Hepatocyte (in vitro differentiated cells): ENCODE results near the gene WDR33. TPM values are rescaled to one million over a fixed set of nuclear protein-coding genes. Genes with fewer than 3 reads are reported as not detected.
A peak's percentile ranks its signal among the peaks of the same experiment; 100 is the strongest.

Experiments
- DNase-seq: peaks from one replicate; pipeline ENCODE4 v3.0.0-alpha.2; 2016; ENCODE audit warnings: low spot score
- H2AFZ ChIP-seq: fragments of 200-600 bp; sonication (generic); 2 replicates; pipeline ENCODE4 v1.6.0; 2016; ENCODE audit warnings: antibody characterized with exemption, mild to moderate bottlenecking
- H3K27ac ChIP-seq: fragments of 200-600 bp; sonication (generic); 2 replicates; pipeline ENCODE4 v1.5.1; 2016; ENCODE audit warnings: mild to moderate bottlenecking
- H3K27me3 ChIP-seq: fragments of 200-600 bp; sonication (generic); 2 replicates; pipeline ENCODE4 v1.6.1; 2016
- H3K36me3 ChIP-seq: fragments of 200-600 bp; sonication (generic); replicated peaks from 2 replicates; pipeline ENCODE4 v1.5.1; 2016; ENCODE audit warnings: low read depth; ENCODE audit not compliant: insufficient read depth
- H3K4me1 ChIP-seq: fragments of 200-600 bp; sonication (generic); 2 replicates; pipeline ENCODE4 v1.5.1; 2016; ENCODE audit warnings: mild to moderate bottlenecking, moderate library complexity; ENCODE audit not compliant: insufficient read depth
- H3K4me2 ChIP-seq: fragments of 200-600 bp; sonication (generic); 2 replicates; pipeline ENCODE4 v1.6.0; 2016
- H3K4me3 ChIP-seq: fragments of 200-600 bp; sonication (generic); 2 replicates; pipeline ENCODE4 v1.5.1; 2016; ENCODE audit warnings: mild to moderate bottlenecking
- H3K79me2 ChIP-seq: fragments of 200-600 bp; sonication (generic); 2 replicates; pipeline ENCODE4 v1.6.0; 2017; ENCODE audit warnings: mild to moderate bottlenecking
- H3K9me2 ChIP-seq: fragments of 200-600 bp; sonication (generic); replicated peaks from 2 replicates; pipeline ENCODE4 v1.6.0; 2017; ENCODE audit warnings: mild to moderate bottlenecking; ENCODE audit not compliant: insufficient read depth
- H3K9me3 ChIP-seq: fragments of 200-600 bp; sonication (generic); 2 replicates; pipeline ENCODE4 v1.5.1; 2016; ENCODE audit warnings: low read depth, mild to moderate bottlenecking
- H4K20me1 ChIP-seq: fragments of 200-600 bp; sonication (generic); 2 replicates; pipeline ENCODE4 v1.6.0; 2016; ENCODE audit warnings: mild to moderate bottlenecking; ENCODE audit not compliant: insufficient read depth, poor library complexity, severe bottlenecking
- CTCF ChIP-seq: fragments of 200-600 bp; sonication (generic); IDR thresholded peaks from 2 replicates; pipeline ENCODE4 v1.5.1; 2016; ENCODE audit warnings: antibody characterized with exemption, mild to moderate bottlenecking; ENCODE audit not compliant: poor library complexity
- EZH2 ChIP-seq: fragments of 200-600 bp; sonication (generic); IDR thresholded peaks from 2 replicates; pipeline ENCODE4 v1.6.1; 2016; ENCODE audit warnings: antibody characterized with exemption, mild to moderate bottlenecking, borderline replicate concordance
- EZH2phosphoT487 ChIP-seq: fragments of 200-600 bp; sonication (generic); IDR thresholded peaks from one replicate; pipeline ENCODE4 v1.6.1; 2018; ENCODE audit warnings: antibody characterized with exemption, mild to moderate bottlenecking, low read depth, moderate library complexity; ENCODE audit not compliant: unreplicated experiment, severe bottlenecking
- WGBS: methylation state at CpG from one replicate; pipeline ENCODE4 v1.1.6; 2016; ENCODE audit warnings: low lambda C conversion rate; ENCODE audit errors: missing lambda C conversion rate; 5-methylcytosine and 5-hydroxymethylcytosine counted together
- polyA plus RNA-seq: library from polyadenylated mRNA; unstranded; fragments of >200 nt; fragmentation: Nextera tagmentation; extraction: Ambion mirVana; gene quantifications from 2 replicates; pipeline ENCODE4 v1.2.1, GENCODE V29; 2016
- total RNA-seq: library from RNA; depleted of rRNA; stranded (reverse); fragments of >200 nt; gene quantifications from 2 replicates; pipeline ENCODE4 v1.2.3, GENCODE V29; 2014

Gene WDR33
- total and polyA plus RNA-seq, 2 experiments from 2014 or later, result 43.3 to 47.5 TPM

DNA sequence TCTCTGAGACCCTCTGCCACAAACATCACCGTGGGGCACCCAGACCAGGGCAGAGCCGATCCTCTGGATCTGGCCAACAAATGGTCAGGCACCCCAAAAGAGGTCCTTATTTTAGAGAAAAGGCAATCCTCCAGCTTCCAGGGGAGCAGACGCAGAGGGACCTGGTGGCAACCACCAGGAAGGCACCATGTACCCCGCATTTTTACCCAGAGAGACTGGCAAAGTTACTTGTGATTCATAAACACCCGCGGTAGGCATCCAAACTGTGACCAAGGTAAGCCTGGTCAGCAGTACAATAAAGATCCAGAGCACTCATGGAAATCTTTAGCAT is 146.1 kb downstream of the WDR33 start:
- H3K79me2 ChIP-seq, result no peaks in the 10 kb centered on the region
- peak overlapping the region; percentile 84 for H3K4me2 ChIP-seq
- no peaks in the 10 kb centered on the region for H3K36me3 ChIP-seq
- no peaks in the 10 kb centered on the region for H3K9me3 ChIP-seq
- no peak for TF ChIP-seq EZH2phosphoT487
- DNase-seq, result no peak
- H3K27me3 ChIP-seq, result peaks cover 39% of the 10 kb centered on the region
- no peaks in the 10 kb centered on the region for H4K20me1 ChIP-seq
- no peak overlapping the region for H3K4me3 ChIP-seq
- no peak overlapping the region for H3K27ac ChIP-seq
- no peak overlapping the region for H2AFZ ChIP-seq
- peaks cover 11% of the 10 kb centered on the region for H3K4me1 ChIP-seq
- 98% methylated on average over 6 of the region's 6 CpGs for WGBS
- no peaks in the 10 kb centered on the region for H3K9me2 ChIP-seq

- H3K4me1 ChIP-seq, result peaks cover 11% of the 10 kb centered on the region
- no peaks in the 10 kb centered on the region for H3K9me3 ChIP-seq
- H4K20me1 ChIP-seq, result no peaks in the 10 kb centered on the region
- 20% methylated on average over 47 of the region's 69 CpGs for WGBS
- H3K36me3 ChIP-seq, result no peaks in the 10 kb centered on the region
- TF ChIP-seq CTCF (no peak), EZH2 (peak; percentile 58)
- H3K27ac ChIP-seq, result no peak overlapping the region
- H2AFZ ChIP-seq, result peak overlapping the region; percentile 78
- H3K9me2 ChIP-seq, result no peaks in the 10 kb centered on the region
- no peak for DNase-seq
- H3K79me2 ChIP-seq, result no peaks in the 10 kb centered on the region
- H3K4me2 ChIP-seq, result peak overlapping the region; percentile 84
- no peak overlapping the region for H3K4me3 ChIP-seq
- H3K27me3 ChIP-seq, result peaks cover 39% of the 10 kb centered on the region
These were observed 146.7 kb downstream of the WDR33 start for GRCh38 chr2:127664065-127664894.

GRCh38 chr2:127663566-127664064 is 147.4 kb downstream of the WDR33 start:
- Histone ChIP-seq H3K79me2 (no peaks in the 10 kb centered on the region), H3K27ac (no peak overlapping the region), H3K27me3 (peaks cover 39% of the 10 kb centered on the region), H3K36me3 (no peaks in the 10 kb centered on the region), H3K4me2 (peak overlapping the region; percentile 84), H2AFZ (no peak overlapping the region), H3K4me1 (peaks cover 11% of the 10 kb centered on the region), H3K9me3 (no peaks in the 10 kb centered on the region), H4K20me1 (no peaks in the 10 kb centered on the region), H3K4me3 (no peak overlapping the region), H3K9me2 (no peaks in the 10 kb centered on the region)
- 90% methylated on average over 6 of the region's 6 CpGs for WGBS
- TF ChIP-seq EZH2phosphoT487 (no peak), EZH2 (no peak), CTCF (no peak)
- no peak for DNase-seq

DNA sequence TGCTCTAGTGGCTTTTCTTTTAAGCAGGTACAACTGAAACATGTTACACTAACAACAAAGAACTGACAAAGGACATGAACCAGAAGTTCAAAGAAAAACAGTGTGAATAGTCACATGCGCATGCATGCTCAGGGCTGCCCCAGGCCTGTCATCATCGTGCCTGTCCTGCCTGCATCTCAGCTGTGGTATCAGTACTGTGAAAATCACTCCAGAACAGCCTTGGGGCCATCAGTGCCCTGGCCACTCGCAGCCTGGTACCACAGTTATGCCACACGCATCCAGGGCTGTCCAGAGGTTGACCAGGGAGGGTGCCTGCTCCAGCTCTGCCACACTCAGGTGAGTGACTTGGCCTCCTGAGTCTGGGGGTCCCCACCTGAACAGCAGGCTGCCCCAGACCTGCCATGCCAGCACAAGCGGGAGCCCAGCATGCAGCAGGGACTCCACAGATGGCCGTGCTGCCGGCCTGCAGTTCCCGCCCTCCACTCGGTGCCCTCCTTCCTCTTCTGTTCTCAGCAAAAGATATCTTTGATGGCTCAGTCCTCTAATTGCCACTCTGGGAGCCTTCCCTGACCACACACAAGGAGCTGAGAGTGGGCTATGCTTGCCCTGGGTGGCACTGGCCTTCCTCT is 147.9 kb downstream of the WDR33 start:
- H3K4me1 ChIP-seq, result peaks cover 11% of the 10 kb centered on the region
- TF ChIP-seq EZH2 (no peak), EZH2phosphoT487 (no peak), CTCF (no peak)
- no peaks in the 10 kb centered on the region for H3K9me2 ChIP-seq
- H4K20me1 ChIP-seq, result no peaks in the 10 kb centered on the region
- DNase-seq, result no peak
- no peak overlapping the region for H2AFZ ChIP-seq
- peaks cover 39% of the 10 kb centered on the region for H3K27me3 ChIP-seq
- no peak overlapping the region for H3K4me2 ChIP-seq
- 80% methylated on average over 7 of the region's 9 CpGs for WGBS
- no peak overlapping the region for H3K4me3 ChIP-seq
- H3K36me3 ChIP-seq, result no peaks in the 10 kb centered on the region
- no peaks in the 10 kb centered on the region for H3K79me2 ChIP-seq
- no peak overlapping the region for H3K27ac ChIP-seq
- H3K9me3 ChIP-seq, result no peaks in the 10 kb centered on the region
